ENCODE results near the gene HSPB6.

Gene HSPB6

GRCh38 chr19:35713904-35714495 is 42.8 kb downstream of the HSPB6 start:
- H3F3A ChIP-seq (ENCODE audit: low read depth) = no peaks in the 10 kb centered on the region
- no peaks in the 10 kb centered on the region for H3K36me3 ChIP-seq (ENCODE audit: insufficient read depth, low read length)
- no peak overlapping the region for H2AFZ ChIP-seq (ENCODE audit: low read length)
- H3K9me2 ChIP-seq (replicated peaks; ENCODE audit: low read depth, low read length) = no peaks in the 10 kb centered on the region
- H3K9me3 ChIP-seq (ENCODE audit: insufficient read depth, low read depth, low read length) = no peaks in the 10 kb centered on the region
- TF ChIP-seq CTCF (conservative IDR thresholded peaks at IDR 0.05; ENCODE audit: low read length) (no peak), EZH2phosphoT487 (IDR thresholded peaks at IDR 0.05; ENCODE audit: borderline replicate concordance) (no peak)
- peaks cover 9% of the 10 kb centered on the region for H4K20me1 ChIP-seq (ENCODE audit: insufficient read depth, low read length, poor library complexity, severe bottlenecking)
- H3K4me1 ChIP-seq (ENCODE audit: insufficient read depth, low read length, poor library complexity, severe bottlenecking) = peaks cover 19% of the 10 kb centered on the region
- H3K9ac ChIP-seq (ENCODE audit: low read depth, low read length, poor library complexity, severe bottlenecking) = no peak overlapping the region
- peaks cover 18% of the 10 kb centered on the region for H3K79me2 ChIP-seq (ENCODE audit: insufficient read depth, low read length)
- no peak overlapping the region for H3K4me2 ChIP-seq (ENCODE audit: low read depth, low read length, poor library complexity, severe bottlenecking)
- H3K4me3 ChIP-seq (ENCODE audit: low read length, poor library complexity, severe bottlenecking) = no peak overlapping the region
- H3K27me3 ChIP-seq (ENCODE audit: insufficient read depth, low read length, poor library complexity, severe bottlenecking) = no peaks in the 10 kb centered on the region

- Histone ChIP-seq H3K9me3 (ENCODE audit: insufficient read depth, low read depth, low read length) (no peaks in the 10 kb centered on the region), H3K4me1 (ENCODE audit: insufficient read depth, low read length, poor library complexity, severe bottlenecking) (peaks cover 14% of the 10 kb centered on the region), H3K4me2 (ENCODE audit: low read depth, low read length, poor library complexity, severe bottlenecking) (no peak overlapping the region), H3K36me3 (ENCODE audit: insufficient read depth, low read length) (no peaks in the 10 kb centered on the region), H4K20me1 (ENCODE audit: insufficient read depth, low read length, poor library complexity, severe bottlenecking) (peaks cover 4% of the 10 kb centered on the region), H3K27me3 (ENCODE audit: insufficient read depth, low read length, poor library complexity, severe bottlenecking) (no peaks in the 10 kb centered on the region), H3F3A (ENCODE audit: low read depth) (no peaks in the 10 kb centered on the region), H2AFZ (ENCODE audit: low read length) (no peak overlapping the region), H3K79me2 (ENCODE audit: insufficient read depth, low read length) (peaks cover 13% of the 10 kb centered on the region), H3K9me2 (replicated peaks; ENCODE audit: low read depth, low read length) (no peaks in the 10 kb centered on the region), H3K9ac (ENCODE audit: low read depth, low read length, poor library complexity, severe bottlenecking) (no peak overlapping the region), H3K4me3 (ENCODE audit: low read length, poor library complexity, severe bottlenecking) (no peak overlapping the region)
- TF ChIP-seq CTCF (conservative IDR thresholded peaks at IDR 0.05; ENCODE audit: low read length) = no peak
- TF ChIP-seq EZH2phosphoT487 (IDR thresholded peaks at IDR 0.05; ENCODE audit: borderline replicate concordance) = no peak
These were observed 43.4 kb downstream of the HSPB6 start for GRCh38 chr19:35713506-35713850.

GRCh38 chr19:35712567-35713505 is 44.0 kb downstream of the HSPB6 start:
- Histone ChIP-seq H3K27me3 (ENCODE audit: insufficient read depth, low read length, poor library complexity, severe bottlenecking) (no peaks in the 10 kb centered on the region), H3K4me1 (ENCODE audit: insufficient read depth, low read length, poor library complexity, severe bottlenecking) (peaks cover 14% of the 10 kb centered on the region)
- TF ChIP-seq CTCF (conservative IDR thresholded peaks at IDR 0.05; ENCODE audit: low read length) (no peak), EZH2phosphoT487 (IDR thresholded peaks at IDR 0.05; ENCODE audit: borderline replicate concordance) (no peak)

More at GRCh38 chr19:35712567-35713505, 44.0 kb downstream of the HSPB6 start:
- H3K9me3 ChIP-seq (ENCODE audit: insufficient read depth, low read depth, low read length) = no peaks in the 10 kb centered on the region
- H3F3A ChIP-seq (ENCODE audit: low read depth) = no peaks in the 10 kb centered on the region
- no peaks in the 10 kb centered on the region for H4K20me1 ChIP-seq (ENCODE audit: insufficient read depth, low read length, poor library complexity, severe bottlenecking)
- H3K9ac ChIP-seq (ENCODE audit: low read depth, low read length, poor library complexity, severe bottlenecking) = no peak overlapping the region
- H3K9me2 ChIP-seq (replicated peaks; ENCODE audit: low read depth, low read length) = no peaks in the 10 kb centered on the region
- H3K4me3 ChIP-seq (ENCODE audit: low read length, poor library complexity, severe bottlenecking) = no peak overlapping the region
- H3K79me2 ChIP-seq (ENCODE audit: insufficient read depth, low read length) = peaks cover 8% of the 10 kb centered on the region
- no peak overlapping the region for H3K4me2 ChIP-seq (ENCODE audit: low read depth, low read length, poor library complexity, severe bottlenecking)
- H3K36me3 ChIP-seq (ENCODE audit: insufficient read depth, low read length) = no peaks in the 10 kb centered on the region
- no peak overlapping the region for H2AFZ ChIP-seq (ENCODE audit: low read length)
